Sciatic nerve (tissue), 2 donors: ENCODE results near the gene C1QBP. TPM values are rescaled to one million over a fixed set of nuclear protein-coding genes. Genes with fewer than 3 reads are reported as not detected.

Source experiments
- ATAC-seq: fragments of 200-7000 bp; cut with Tn5 transposase; one replicate; pipeline ENCODE4 v1.9.1; 2020; ENCODE audit warnings: mild to moderate bottlenecking, moderate library complexity
- DNase-seq: peaks from one replicate; pipeline ENCODE4 v3.0.0-alpha.2; 2020; ENCODE audit warnings: low spot score
- intact Hi-C: fragments of 100-400 bp; cut with DNase I; formaldehyde crosslinking; loops from one replicate; pipeline ENCODE4 v1.14.2; 2022
- total RNA-seq: library from RNA; stranded (reverse); fragmentation: NEBNext Ultra II Directional; extraction: Animal tissue kit (Norgen Biotek cat#: 25700); gene quantifications from one replicate; pipeline ENCODE4 v1.2.1, GENCODE V29; 2021
- donor health status: DM: no; HTN: no; CAD: no.
- donor health status: DM: no; HTN: no; CAD: no.

C1QBP gene, protein sequence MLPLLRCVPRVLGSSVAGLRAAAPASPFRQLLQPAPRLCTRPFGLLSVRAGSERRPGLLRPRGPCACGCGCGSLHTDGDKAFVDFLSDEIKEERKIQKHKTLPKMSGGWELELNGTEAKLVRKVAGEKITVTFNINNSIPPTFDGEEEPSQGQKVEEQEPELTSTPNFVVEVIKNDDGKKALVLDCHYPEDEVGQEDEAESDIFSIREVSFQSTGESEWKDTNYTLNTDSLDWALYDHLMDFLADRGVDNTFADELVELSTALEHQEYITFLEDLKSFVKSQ
- 46.6 TPM for total RNA-seq

DNA sequence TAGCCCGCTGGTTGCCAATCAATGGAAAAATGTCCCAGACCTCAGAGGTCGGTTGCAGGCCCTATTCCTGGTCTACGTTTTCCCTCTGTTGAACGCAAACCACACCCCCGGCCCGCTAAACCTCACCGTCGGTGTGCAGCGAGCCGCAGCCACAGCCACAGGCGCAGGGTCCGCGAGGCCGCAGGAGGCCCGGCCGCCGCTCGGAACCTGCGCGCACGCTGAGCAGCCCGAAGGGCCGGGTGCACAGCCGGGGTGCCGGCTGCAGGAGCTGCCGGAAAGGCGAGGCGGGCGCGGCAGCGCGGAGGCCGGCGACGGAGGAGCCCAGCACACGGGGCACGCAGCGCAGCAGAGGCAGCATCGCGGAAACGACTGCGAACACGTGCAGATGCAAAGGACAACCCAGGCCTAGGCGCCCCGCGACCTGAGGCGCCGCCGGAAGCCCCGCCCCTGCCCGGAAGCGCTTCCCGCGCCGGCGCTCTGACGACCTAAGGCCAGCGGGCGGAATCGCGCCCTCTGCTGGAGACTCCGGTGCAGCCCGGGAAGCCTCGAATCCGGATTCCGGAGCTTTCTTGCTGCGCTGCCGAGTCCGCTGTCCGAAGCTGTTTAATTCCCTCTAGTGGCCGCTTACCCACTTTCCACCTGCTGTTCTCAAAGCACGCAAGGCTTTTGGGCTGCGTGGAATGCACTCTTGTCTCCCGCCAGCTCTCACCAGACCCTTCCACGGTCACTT lies at the start of gene C1QBP:
C1QBP (minus strand) TSS at position 440 of the 730 bp plus-strand sequence; CDS start at position 358, 82 bp downstream.
- intact Hi-C loops = no loop called here
- DNase-seq (peak; percentile 95), ATAC-seq (peak; percentile 98)

GRCh38 chr17:5488752-5489151 lies 49.8 kb upstream of the C1QBP start:
- DNase-seq = no peak
- ATAC-seq = no peak
- intact Hi-C loops = no loop called here

- peak; percentile 98 for ATAC-seq
- intact Hi-C loops = no loop called here
- peak; percentile 98 for DNase-seq
Measured at GRCh38 chr17:5486206-5487124, 47.5 kb upstream of the C1QBP start, which contains the start of gene MIS12. Gene MIS12 (plus strand): TSS chr17:5486566. CDS start chr17:5488863, 2,297 bp downstream.

GRCh38 chr17:5485270-5486205 lies 46.6 kb upstream of the C1QBP start, which contains the start of gene DERL2:
Gene DERL2 (minus strand): TSS chr17:5486178. CDS start chr17:5486161, 17 bp downstream.
- ATAC-seq (peak; percentile 6), DNase-seq (no peak)
- intact Hi-C loops = no loop called here

GRCh38 chr17:5481451-5481850 lies 42.5 kb upstream of the C1QBP start:
- intact Hi-C loops = no loop called here
- no peak for DNase-seq
- no peak for ATAC-seq

DNA sequence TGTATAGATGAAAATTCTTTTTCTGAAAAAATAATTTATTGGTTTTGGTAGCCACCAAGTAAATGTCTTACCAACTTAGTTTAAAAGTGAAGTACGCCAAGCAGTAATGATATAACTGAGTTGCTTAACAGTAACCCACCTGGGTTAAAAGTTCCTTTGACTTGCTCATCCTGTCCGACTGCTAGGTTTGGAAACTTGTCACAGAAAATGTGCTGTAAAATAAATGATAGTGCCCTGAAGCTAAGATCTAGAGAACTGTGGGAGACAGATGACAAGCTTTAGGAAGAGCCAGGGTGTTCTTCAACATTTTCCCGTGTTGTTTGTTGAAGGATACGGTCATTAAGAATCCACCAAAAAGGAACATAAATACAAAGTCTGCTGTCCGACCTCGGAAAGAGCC lies 42.0 kb upstream of the C1QBP start:
- ATAC-seq (no peak), DNase-seq (no peak)
- intact Hi-C loops = no loop called here

- ATAC-seq (no peak), DNase-seq (no peak)
- intact Hi-C loops = loop anchor here (5.0 kb wide), 1 partner anchor 197 kb away; the partner anchor contains the start of gene RABEP1
Measured at GRCh38 chr17:5478992-5479391, 40.0 kb upstream of the C1QBP start.

DNA sequence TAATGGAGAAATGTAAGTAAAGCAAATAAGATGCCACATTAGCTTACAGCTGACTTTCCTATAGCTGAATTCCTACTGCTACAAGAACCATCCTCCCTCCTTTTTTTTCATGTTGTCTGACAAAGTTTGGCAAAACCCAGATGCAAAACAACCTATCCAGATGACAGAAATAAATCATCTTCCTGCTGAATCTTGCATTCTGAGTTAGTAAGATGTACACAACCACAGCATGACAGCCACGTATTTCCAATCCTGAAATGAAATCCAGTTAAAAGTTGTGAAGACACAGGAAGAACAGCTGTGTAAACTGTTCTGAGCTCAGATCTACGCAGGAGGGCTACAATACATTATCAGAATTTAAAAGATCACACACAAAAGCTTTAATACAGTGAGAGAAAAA lies 35.0 kb upstream of the C1QBP start:
- intact Hi-C loops = no loop called here
- DNase-seq (no peak), ATAC-seq (no peak)

DNA sequence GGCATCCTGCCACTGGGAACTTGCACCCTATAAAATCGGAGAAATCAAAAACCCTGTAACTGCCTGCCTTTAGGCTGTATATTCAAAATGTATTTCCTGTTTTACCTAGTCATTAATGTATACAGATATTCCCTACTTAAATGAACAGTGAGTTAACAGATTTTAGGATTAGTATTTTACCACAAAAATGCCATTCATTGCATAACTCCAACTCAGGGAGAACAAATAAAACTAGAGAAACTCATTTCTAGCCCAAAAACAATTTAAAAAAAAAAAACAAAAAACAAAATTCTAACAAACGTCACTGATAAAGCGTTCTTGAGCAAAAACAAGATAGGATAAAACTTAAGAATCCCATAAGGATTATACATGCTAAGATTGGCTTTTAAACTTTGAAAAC lies 33.6 kb upstream of the C1QBP start:
- DNase-seq (no peak), ATAC-seq (no peak)
- intact Hi-C loops = no loop called here

DNA sequence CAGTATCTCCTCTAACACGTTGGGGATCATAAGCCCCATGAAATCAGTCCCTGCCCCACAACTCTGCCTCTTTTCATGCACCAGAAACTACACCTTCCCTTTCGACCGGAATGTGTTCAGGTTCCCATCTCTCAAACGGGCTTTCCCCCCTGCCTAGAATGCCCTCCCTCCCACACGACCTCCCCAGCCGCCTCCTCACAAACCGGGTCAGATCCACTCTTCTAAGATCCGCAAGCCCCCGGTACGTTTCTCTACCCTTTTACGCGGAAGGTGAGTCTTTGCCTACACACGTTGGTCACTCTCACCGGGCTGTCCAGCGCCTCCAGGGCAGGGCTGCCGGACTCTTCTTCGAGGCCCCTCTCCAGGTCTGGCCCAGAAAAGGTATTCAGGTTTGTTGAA lies 29.1 kb upstream of the C1QBP start:
- no peak for ATAC-seq
- intact Hi-C loops = no loop called here
- no peak for DNase-seq

DNA sequence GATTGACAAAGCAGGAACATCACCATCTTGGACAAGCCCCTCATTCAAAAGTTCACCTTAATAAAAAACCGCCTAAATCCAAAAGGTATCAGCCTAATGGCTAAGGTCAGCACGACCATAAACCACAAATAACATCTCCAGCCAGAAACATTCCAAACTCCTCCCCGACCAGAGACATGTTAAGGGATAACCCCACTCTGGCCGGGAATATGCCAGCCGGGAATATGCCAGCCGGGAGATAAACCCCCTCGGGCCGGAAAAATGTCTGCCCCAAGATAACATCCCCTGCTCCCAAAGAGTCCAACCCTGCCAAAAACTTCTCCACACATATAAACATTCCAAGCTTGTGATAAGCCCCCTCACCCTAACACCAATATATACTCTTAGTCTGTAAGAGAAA lies 28.5 kb upstream of the C1QBP start:
- ATAC-seq (no peak), DNase-seq (no peak)
- intact Hi-C loops = no loop called here

DNA sequence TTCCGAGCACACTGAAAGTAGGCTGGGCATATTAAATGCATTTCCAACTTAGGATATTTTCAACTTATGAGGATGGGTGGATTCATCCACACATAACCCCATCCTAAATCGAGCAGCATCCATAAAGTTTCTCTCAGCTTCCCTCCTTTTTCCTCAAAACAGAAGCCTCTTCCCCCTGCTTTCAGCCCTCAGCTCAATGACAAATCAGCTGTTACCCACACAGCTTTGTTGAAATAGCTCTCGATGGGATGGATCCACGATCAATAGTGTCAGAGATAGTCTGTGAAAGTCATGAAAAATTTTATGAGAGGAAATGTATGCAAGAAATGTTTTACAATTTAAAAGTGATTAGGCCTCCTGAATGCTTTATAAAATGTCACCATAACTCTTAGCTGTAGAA lies 27.3 kb upstream of the C1QBP start:
- no peak for DNase-seq
- intact Hi-C loops = no loop called here
- ATAC-seq = no peak

GRCh38 chr17:5464717-5465507 lies 26.0 kb upstream of the C1QBP start:
- no peak for ATAC-seq
- intact Hi-C loops = no loop called here
- no peak for DNase-seq

- ATAC-seq = peak; percentile 82
- intact Hi-C loops = no loop called here
- DNase-seq = no peak
Measured at GRCh38 chr17:5446786-5447185, 7.8 kb upstream of the C1QBP start.

GRCh38 chr17:5444209-5444608 lies 5.3 kb upstream of the C1QBP start:
- intact Hi-C loops = no loop called here
- DNase-seq (no peak), ATAC-seq (no peak)

DNA sequence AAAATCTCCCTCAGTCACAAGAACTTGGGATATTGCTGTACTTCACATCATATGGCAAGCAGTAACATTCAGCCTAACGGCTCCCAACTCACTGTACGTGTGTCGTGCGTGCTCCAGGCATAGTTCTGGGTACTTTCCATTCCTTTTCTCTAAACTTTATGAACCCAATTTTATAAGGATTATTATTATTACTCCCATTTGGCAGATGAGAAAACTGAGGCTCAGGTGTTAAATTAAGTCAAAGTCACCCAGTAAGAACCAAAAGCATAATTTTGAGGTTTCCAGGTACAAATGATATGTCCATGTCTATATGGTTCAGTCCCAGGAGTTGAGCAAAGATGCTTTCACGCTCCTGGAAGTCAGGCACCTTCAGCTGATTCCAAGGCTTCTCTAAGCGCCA lies 4.8 kb upstream of the C1QBP start:
- intact Hi-C loops = no loop called here
- DNase-seq = no peak
- ATAC-seq = no peak

GRCh38 chr17:5439446-5439764 lies 450 bp upstream of the C1QBP start:
- DNase-seq (no peak), ATAC-seq (no peak)
- intact Hi-C loops = no loop called here
